Esophagus muscularis mucosa (tissue), 4 donors: ENCODE results near the gene ZNF786.

Source experiments
- EP300 ChIP-seq: sonication (generic); formaldehyde crosslinking; IDR thresholded peaks from one replicate; pipeline ENCODE4 v1.6.1; 2017; ENCODE audit warnings: antibody characterized with exemption
- POLR2A ChIP-seq: fragments of 450-650 bp; IDR thresholded peaks from one replicate; pipeline ENCODE4 v1.6.1; 2017; ENCODE audit warnings: antibody characterized with exemption, moderate library complexity, mild to moderate bottlenecking, low read depth
- POLR2AphosphoS5 ChIP-seq, 2 donors: sonication (generic); formaldehyde crosslinking; IDR thresholded peaks; one replicate each; pipeline ENCODE4 v1.6.1; 2017; ENCODE audit warnings: antibody characterized with exemption in 2 of 2
- TF ChIP-seq, protein P1 (sequence below), 3 experiments: fragments of 200-600 bp in 2 of 3; fragments of 450-650 bp in 1 of 3; sonication (generic) in 2 of 3; IDR thresholded peaks; one replicate each; pipeline ENCODE4 v1.5.1; 2017 to 2019; ENCODE audit warnings: antibody characterized with exemption in 3 of 3, mild to moderate bottlenecking in 2 of 3, moderate library complexity in 1 of 3

DNA sequence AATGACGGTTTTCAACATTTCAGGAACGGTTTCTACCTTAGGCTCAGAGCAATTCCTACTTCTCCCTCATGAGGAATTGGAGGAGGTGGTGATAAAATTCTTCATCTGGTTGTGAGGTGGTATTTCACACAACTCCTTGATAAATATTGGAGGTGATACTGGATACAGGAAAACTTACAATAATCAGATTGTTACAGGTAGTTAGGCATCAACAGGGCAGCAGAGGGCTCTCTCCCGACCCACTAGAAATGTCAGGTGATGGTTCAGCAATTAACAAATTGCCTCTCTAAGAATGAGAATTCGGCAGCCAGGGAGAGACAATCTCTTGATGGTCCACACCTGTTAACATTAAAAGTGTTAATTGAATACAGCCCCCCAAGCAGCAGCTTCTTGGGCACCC is 22.6 kb downstream of the ZNF786 start:
- TF ChIP-seq, protein P1, sequence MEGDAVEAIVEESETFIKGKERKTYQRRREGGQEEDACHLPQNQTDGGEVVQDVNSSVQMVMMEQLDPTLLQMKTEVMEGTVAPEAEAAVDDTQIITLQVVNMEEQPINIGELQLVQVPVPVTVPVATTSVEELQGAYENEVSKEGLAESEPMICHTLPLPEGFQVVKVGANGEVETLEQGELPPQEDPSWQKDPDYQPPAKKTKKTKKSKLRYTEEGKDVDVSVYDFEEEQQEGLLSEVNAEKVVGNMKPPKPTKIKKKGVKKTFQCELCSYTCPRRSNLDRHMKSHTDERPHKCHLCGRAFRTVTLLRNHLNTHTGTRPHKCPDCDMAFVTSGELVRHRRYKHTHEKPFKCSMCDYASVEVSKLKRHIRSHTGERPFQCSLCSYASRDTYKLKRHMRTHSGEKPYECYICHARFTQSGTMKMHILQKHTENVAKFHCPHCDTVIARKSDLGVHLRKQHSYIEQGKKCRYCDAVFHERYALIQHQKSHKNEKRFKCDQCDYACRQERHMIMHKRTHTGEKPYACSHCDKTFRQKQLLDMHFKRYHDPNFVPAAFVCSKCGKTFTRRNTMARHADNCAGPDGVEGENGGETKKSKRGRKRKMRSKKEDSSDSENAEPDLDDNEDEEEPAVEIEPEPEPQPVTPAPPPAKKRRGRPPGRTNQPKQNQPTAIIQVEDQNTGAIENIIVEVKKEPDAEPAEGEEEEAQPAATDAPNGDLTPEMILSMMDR (IDR thresholded peaks at IDR 0.05) = no peak
- TF ChIP-seq POLR2AphosphoS5 (IDR thresholded peaks at IDR 0.05) = no peak
- TF ChIP-seq EP300 = no peak
- TF ChIP-seq POLR2A = no peak
